ENCODE measurements around the gene FAM53A. TPM values are rescaled to one million over a fixed set of nuclear protein-coding genes. Genes with fewer than 3 reads are reported as not detected.

Gene FAM53A
- polyA plus RNA-seq, 6 donors from 2014 or later: 1.5 to 2.9 (median 2.4) TPM

DNA sequence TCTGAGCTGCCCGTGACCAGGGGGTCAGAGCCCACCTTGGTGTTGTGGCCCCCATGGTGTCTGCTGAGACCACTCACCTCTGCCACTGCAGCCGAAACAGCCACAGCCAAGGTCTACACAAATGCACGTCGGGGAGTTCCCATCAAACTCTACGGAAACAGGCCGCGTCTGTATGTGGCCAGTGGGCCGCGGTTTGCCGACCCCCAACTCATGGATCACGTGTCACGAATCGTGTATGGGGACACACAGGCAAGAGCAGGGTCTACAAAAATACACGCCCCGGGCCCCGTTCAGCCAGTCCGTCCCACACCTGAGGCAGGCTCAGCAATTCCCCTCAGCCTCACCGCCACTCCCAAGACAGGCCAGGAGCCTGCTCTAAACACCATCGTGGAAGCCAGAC is 53.8 kb downstream of the FAM53A start:
- no peak for DNase-seq
- no peak overlapping the region for H3K27ac Mint-ChIP-seq
- peaks cover 0 to 2% (median 0%) of the 10 kb centered on the region in 7 donors for H3K9me3 Mint-ChIP-seq
- ATAC-seq (ENCODE audit: low read depth in 2 of 2): no peak
- peak overlapping the region in 1 of 8 donors; percentile 60 for H3K4me3 Mint-ChIP-seq
- H3K4me1 Mint-ChIP-seq: no peaks in the 10 kb centered on the region
- no peaks in the 10 kb centered on the region for H3K36me3 Mint-ChIP-seq
- H3K27me3 Mint-ChIP-seq: peaks cover 0 to under 1% (median 0%) of the 10 kb centered on the region in 3 donors

DNA sequence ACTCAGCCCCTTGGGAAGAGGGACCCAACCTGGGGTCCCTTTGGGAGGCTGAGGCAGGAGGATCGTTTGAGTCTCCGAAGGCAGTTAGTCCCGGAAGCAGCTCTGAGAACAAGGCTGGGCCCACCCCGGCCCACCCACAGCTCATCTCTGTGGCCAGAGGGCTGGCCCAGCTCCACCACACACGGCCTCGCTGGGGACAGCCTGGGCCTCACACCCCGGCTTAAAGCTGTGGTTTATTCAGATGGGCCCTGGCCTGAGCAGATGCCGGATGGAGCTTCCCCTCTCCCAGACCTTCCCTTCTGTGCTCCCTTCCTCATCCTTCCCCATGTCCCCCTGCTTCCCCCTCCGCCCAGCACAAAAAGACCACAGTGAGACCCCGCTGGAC is 54.4 kb downstream of the FAM53A start:
- no peaks in the 10 kb centered on the region for H3K36me3 Mint-ChIP-seq
- no peaks in the 10 kb centered on the region for H3K9me3 Mint-ChIP-seq
- no peak overlapping the region for H3K27ac Mint-ChIP-seq
- H3K4me1 Mint-ChIP-seq: no peaks in the 10 kb centered on the region
- DNase-seq: no peak
- no peaks in the 10 kb centered on the region for H3K27me3 Mint-ChIP-seq
- no peak for ATAC-seq (ENCODE audit: low read depth in 2 of 2)
- no peak overlapping the region for H3K4me3 Mint-ChIP-seq

DNA sequence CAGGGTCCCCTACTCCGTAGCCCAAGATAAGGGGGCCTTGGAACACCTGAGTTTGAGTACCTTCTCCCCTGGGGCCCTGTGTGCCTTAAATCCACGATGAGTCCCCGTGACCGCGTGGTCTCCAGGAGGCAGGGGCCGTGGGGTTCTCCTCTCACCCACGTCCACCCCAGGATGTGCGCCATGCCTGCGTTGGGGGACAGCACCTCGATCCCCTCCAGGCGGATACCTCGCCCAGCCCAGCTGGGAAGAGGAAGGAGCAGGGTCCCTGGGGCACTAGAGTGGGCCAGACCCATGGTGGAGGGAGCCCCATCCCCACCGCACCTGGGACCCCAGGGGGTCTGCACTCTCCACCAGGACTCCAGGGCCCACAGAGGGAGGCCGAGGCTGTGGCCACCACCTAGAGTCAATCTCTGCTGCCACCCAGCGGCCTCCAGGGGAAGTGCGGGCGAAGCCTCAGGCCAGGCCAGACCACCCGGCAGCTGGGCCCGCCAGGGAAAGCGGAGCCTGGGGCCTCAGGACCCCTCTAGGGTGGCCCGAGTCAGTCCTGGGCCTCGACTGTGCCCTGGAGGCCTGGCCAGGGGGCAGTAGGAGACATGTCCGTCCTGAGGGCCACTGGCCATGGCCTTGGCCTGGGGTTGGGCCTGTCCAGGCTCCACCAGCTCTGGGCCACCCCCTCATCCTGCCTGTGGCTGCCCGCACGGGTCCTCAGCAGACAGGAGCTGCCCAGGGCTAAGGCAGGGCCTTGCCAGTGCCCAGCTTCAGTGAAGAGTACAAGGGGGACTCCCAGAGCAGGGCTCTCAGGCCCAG is 55.0 kb downstream of the FAM53A start:
- peak overlapping the region in 1 of 6 donors; percentile 41 for H3K27ac Mint-ChIP-seq
- no peaks in the 10 kb centered on the region for H3K27me3 Mint-ChIP-seq

DNA sequence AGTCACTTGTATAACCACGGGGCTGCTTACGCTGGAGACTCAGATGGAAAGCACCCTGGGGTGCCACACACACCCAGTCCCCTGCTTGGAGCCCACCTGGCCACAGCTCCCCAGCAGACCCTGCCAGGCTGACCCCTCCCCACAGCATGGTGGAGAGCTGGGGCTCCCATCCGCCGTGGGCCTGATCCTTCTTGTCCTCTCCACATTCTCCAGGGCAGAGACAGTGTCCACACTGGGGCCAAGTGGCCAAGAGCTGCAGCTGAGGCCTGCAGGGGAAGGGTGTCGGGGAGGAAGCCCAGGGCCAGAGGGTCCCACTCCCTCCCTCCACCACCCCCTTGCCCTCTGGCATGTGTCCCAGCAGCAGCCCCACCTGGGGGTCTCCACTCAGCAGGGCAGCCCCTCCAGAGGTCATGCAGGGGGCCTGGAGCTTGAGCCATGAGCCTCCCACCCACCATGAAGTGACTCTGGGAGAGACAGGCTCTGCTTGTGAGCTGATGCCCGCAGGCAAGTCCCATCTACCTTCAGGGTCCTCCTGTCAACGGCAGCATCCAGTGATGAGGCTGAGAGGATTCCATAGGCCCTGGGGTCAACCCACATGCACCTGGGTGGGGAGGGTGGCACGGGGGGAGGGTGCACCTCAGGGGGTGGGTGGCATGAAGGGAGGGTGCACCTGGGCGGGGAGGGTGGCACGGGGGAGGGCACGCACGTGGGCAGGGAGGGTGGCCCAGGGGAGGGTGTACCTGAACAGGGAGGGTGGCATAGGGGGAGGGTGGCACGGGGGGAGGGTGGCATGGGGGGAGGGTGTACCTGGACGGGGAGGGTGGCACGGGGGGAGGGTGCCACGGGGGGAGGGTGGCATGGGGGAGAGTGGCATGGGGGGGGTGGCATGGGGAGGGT is 56.4 kb downstream of the FAM53A start:
- Mint-ChIP-seq H3K4me1 (no peaks in the 10 kb centered on the region), H3K4me3 (no peak overlapping the region), H3K27me3 (no peaks in the 10 kb centered on the region), H3K36me3 (no peaks in the 10 kb centered on the region), H3K9me3 (no peaks in the 10 kb centered on the region), H3K27ac (no peak overlapping the region)
- no peak for DNase-seq
- ATAC-seq (ENCODE audit: low read depth in 2 of 2): no peak

More for the DNA sequence above, 55.0 kb downstream of the FAM53A start:
- peak; percentile 59 for DNase-seq
- Mint-ChIP-seq H3K4me1 (no peaks in the 10 kb centered on the region), H3K4me3 (no peak overlapping the region), H3K9me3 (no peaks in the 10 kb centered on the region), H3K36me3 (no peaks in the 10 kb centered on the region)
- peak; percentile 63 to 65 for ATAC-seq (ENCODE audit: low read depth in 2 of 2)

DNA sequence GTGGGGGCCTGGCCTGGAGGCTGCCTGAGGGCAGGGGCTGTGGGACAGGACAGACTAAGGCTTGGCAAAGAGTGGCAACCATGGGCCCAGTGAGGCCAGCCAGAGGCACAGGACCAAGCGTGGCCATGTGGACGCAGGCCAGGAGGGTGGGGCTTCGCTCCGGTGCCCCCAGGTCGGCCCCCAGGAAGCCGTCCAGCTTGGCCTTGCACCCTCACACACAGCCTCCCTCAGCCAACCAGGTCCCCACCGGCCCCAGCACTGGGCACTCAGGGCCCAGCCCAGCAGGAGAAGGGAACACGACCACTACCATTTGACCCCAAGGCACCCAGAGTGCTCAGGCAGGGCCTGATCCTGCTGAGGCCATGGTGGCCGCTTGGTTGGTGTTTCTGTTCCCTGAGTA is 57.2 kb downstream of the FAM53A start:
- H3K9me3 Mint-ChIP-seq: no peaks in the 10 kb centered on the region
- no peaks in the 10 kb centered on the region for H3K4me1 Mint-ChIP-seq
- no peak overlapping the region for H3K4me3 Mint-ChIP-seq
- no peaks in the 10 kb centered on the region for H3K27me3 Mint-ChIP-seq
- H3K36me3 Mint-ChIP-seq: no peaks in the 10 kb centered on the region
- no peak for ATAC-seq (ENCODE audit: low read depth in 2 of 2)
- no peak for DNase-seq
- H3K27ac Mint-ChIP-seq: no peak overlapping the region

DNA sequence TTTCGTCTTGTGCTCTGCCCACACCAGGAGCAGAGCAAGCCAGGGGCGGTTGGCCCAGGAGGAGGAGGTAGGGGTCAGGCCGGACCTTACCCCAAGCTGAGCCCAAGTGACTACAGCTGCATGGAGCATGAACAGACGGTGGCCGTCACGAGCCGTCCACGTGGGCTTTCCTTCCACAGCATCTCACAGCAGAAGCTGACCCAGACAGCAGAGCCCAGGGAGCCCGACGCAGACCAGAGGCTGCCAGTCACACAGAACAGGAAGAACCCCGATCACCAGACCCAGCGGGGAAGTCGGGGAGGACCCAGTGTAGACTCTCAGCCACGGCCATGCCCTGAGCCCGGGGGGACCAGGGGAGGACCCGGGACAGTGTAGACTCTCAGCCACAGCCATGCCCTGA is 58.0 kb downstream of the FAM53A start:
- no peak overlapping the region for H3K27ac Mint-ChIP-seq
- H3K4me1 Mint-ChIP-seq: no peaks in the 10 kb centered on the region
- H3K4me3 Mint-ChIP-seq: no peak overlapping the region
- H3K27me3 Mint-ChIP-seq: no peaks in the 10 kb centered on the region
- DNase-seq: no peak
- peaks cover 0 to 2% (median 0%) of the 10 kb centered on the region in 7 donors for H3K9me3 Mint-ChIP-seq
- H3K36me3 Mint-ChIP-seq: no peaks in the 10 kb centered on the region
- ATAC-seq (ENCODE audit: low read depth in 2 of 2): no peak

DNA sequence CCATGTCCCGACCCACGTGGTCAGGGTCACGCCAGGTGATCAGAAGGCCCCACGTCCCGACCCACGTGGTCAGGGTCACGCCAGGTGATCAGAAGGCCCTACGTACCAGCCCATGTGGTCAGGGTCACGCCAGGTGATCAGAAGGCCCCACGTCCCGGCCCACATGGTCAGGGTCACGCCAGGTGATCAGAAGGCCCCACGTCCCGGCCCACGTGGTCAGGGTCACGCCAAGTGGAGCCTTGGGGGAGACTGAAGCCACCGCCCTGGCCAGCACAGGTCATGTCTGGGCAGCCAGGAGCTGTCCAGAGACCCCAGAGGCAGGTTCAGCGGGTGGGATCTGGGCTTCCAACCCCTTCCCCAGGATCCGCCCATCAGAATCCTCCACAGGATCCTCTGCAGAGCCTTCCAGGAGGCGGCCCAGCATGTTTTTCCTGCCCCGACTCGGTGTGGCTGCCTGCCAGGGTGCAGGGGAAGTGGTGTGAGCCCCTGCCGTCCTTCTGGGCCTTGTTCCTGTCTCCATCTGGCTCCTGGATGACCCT is 58.4 kb downstream of the FAM53A start:
- DNase-seq: no peak
- no peaks in the 10 kb centered on the region for H3K27me3 Mint-ChIP-seq
- H3K9me3 Mint-ChIP-seq: peaks cover 0 to 4% (median 0%) of the 10 kb centered on the region in 7 donors
- no peak for ATAC-seq (ENCODE audit: low read depth in 2 of 2)
- no peaks in the 10 kb centered on the region for H3K36me3 Mint-ChIP-seq
- no peaks in the 10 kb centered on the region for H3K4me1 Mint-ChIP-seq
- no peak overlapping the region for H3K4me3 Mint-ChIP-seq
- H3K27ac Mint-ChIP-seq: no peak overlapping the region

DNA sequence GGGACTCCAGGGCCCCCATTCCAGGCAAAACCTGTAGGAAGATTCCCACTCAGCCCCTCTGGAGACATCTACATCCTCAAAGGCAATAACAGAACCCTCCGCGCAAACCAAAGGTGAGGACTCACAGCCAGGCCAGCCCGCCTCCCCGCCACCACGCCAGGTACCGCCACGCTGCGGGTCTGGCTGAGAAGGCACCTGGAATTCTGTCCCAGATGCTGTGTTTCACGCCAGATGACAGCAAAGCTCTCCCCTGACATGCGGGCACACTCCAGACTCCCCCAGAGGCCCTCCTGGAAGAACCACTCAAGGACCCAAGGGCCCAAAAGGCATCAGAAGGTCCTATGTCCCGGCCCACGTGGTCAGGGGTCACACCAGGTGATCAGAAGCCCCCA is 59.6 kb downstream of the FAM53A start:
- H3K27ac Mint-ChIP-seq: no peak overlapping the region
- H3K4me3 Mint-ChIP-seq: no peak overlapping the region
- DNase-seq: no peak
- no peaks in the 10 kb centered on the region for H3K4me1 Mint-ChIP-seq
- no peaks in the 10 kb centered on the region for H3K36me3 Mint-ChIP-seq
- no peaks in the 10 kb centered on the region for H3K27me3 Mint-ChIP-seq
- H3K9me3 Mint-ChIP-seq: peaks cover 0 to 8% (median 0%) of the 10 kb centered on the region in 7 donors
- ATAC-seq (ENCODE audit: low read depth in 2 of 2): no peak

DNA sequence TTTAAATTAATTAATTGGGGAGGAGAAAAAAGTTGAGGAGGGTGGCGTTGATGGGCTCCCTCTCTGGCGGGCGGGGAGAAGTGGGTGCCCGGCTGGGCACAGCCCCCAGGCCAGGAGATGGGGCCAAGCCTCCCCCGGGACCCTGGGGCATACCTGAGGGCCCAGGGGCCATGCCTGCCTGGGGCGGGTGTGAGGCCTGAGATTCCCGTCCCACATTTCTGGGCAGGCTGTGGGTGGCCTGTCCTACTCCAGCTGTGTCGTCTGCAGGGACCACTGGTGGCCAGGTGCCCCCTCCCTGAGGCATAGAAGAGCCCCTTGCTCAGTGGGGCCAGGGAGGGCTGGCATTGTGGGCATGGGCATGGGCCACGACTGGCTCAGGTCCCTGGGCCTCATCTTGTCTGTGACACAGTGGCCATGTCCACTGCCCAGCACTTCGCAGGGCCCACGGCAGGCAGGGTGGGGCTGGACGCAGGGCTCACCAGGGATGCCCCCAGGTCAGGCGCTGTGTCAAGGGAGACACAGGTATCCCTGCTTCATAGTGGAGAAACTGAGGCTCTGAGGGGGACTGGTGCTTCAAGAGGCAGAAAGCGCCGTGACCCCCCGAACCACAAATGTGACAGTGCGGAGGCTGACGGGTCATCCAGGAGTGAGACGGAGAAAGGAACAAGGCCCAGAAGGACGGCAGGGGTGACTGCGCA is 60.1 kb downstream of the FAM53A start:
- H3K36me3 Mint-ChIP-seq: no peaks in the 10 kb centered on the region
- H3K4me3 Mint-ChIP-seq: no peak overlapping the region
- H3K9me3 Mint-ChIP-seq: peaks cover 0 to 8% (median 0%) of the 10 kb centered on the region in 7 donors
- no peak for ATAC-seq (ENCODE audit: low read depth in 2 of 2)
- H3K4me1 Mint-ChIP-seq: no peaks in the 10 kb centered on the region
- DNase-seq: no peak
- no peak overlapping the region for H3K27ac Mint-ChIP-seq
- H3K27me3 Mint-ChIP-seq: no peaks in the 10 kb centered on the region

DNA sequence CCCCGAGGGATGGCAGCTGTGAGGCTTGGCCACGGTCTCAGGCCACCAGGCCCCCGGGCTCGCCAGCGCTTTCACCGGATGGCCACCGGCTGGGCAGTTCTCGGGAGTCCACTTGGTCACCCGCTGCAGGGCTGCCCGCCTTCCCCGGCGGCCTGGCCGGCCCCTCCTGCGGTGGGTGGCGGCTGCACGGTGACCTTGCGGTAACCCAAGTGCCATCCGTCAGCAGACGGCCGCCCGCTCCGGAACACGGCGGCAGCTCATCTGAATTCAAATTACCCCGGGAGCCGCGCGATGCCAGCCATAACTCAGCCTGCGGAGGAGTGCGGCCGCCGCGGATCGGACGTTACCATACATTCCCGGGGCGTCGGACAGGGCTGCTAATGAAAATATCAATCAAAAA is 60.7 kb downstream of the FAM53A start:
- ATAC-seq (ENCODE audit: low read depth in 2 of 2): no peak

DNA sequence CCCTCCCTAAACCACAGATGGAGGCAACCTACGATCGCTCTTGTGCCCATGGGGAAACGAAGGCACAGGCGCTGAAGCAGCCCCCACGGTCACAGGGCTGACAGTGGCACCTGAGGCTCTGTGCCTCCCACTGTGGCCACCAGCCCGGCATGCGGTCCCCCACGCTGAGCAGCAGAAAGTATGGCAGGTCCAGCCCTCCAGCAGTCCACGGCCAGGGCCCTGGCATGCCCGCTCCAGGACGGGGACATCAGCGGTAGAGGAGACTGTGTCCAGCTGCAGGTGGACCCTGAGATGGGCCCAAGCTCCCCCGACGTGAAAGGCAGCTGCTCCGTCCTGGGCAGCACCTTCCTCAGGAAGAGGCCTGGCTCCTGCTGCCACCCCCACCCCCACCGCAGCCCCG is 61.2 kb downstream of the FAM53A start:
- ATAC-seq (ENCODE audit: low read depth in 2 of 2): no peak
- Mint-ChIP-seq H3K27me3 (peaks cover 0 to 2% (median 0%) of the 10 kb centered on the region in 3 donors), H3K36me3 (peaks cover under 1 to 2% of the 10 kb centered on the region in 2 donors), H3K27ac (no peak overlapping the region), H3K4me1 (no peaks in the 10 kb centered on the region), H3K9me3 (peaks cover 0 to 8% (median 1%) of the 10 kb centered on the region in 7 donors), H3K4me3 (no peak overlapping the region)
- no peak for DNase-seq

More for the DNA sequence above, 60.7 kb downstream of the FAM53A start:
- Mint-ChIP-seq H3K4me3 (no peak overlapping the region), H3K9me3 (peaks cover 0 to 8% (median 0%) of the 10 kb centered on the region in 7 donors), H3K27me3 (no peaks in the 10 kb centered on the region), H3K36me3 (no peaks in the 10 kb centered on the region), H3K27ac (no peak overlapping the region), H3K4me1 (no peaks in the 10 kb centered on the region)
- DNase-seq: no peak

DNA sequence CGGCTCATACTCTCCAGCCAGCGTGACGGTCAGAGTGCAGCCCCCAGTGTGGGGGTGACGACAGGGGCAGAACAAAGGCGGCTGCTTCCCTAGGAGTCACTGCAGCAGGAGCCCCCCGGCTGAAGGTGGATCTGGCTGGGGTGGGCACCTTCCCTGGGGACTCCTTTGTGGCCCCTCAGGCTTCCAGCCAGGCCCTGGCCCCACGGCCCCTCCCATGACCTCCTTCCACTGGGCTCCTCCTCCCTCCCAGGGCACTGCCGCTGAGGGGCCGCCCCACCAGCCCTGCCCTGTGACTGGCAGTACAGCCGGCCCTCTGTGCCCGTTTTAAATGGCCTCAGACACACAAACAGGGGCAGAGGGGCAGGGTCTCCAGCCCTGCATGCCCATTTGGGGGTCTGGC is 61.9 kb downstream of the FAM53A start:
- Mint-ChIP-seq H3K36me3 (peaks cover 5 to 10% of the 10 kb centered on the region in 2 donors), H3K4me1 (no peaks in the 10 kb centered on the region), H3K9me3 (peaks cover 3 to 13% (median 7%) of the 10 kb centered on the region in 7 donors), H3K4me3 (no peak overlapping the region), H3K27me3 (peaks cover 0 to 5% (median 0%) of the 10 kb centered on the region in 3 donors), H3K27ac (no peak overlapping the region)
- DNase-seq (no peak), ATAC-seq (ENCODE audit: low read depth in 2 of 2) (no peak)

DNA sequence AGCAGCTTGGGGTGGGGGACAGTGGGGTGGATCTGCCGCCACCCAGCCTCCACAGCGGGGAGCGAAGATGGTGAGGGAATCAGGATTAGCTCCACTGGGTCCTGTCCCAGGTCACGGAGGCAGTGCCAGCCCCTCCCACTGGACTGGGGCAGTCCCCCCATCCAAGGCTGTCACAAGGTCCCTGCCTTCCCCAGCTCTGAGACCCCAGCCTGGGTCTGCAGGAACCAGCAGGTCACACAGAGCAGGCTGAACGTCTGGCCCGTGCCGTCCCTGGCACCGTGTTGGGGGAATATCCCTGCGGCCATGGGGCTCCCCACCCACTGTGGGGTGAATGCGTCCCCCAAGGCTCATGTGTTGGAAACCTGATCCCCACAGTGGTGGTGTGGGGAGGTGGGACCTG is 62.6 kb downstream of the FAM53A start:
- Mint-ChIP-seq H3K27ac (no peak overlapping the region), H3K4me1 (no peaks in the 10 kb centered on the region), H3K36me3 (peaks cover 5 to 11% of the 10 kb centered on the region in 2 donors), H3K9me3 (peaks cover 5 to 16% (median 9%) of the 10 kb centered on the region in 7 donors), H3K27me3 (peaks cover 0 to 5% (median 0%) of the 10 kb centered on the region in 3 donors), H3K4me3 (peak overlapping the region in 1 of 8 donors; percentile 58)
- no peak for ATAC-seq (ENCODE audit: low read depth in 2 of 2)
- DNase-seq: no peak

Measured in naive B cell (primary cell).